Ishikawa (cell line): ENCODE measurements around the gene CFAP46.

ENCODE experiments used
- CEBPB ChIP-seq: IDR thresholded peaks from 2 replicates; pipeline ENCODE4 v1.6.1; 2012
- CREB1 ChIP-seq: IDR thresholded peaks from 2 replicates; pipeline ENCODE4 v1.6.1; 2012; ENCODE audit warnings: low read depth
- EGR1 ChIP-seq: IDR thresholded peaks from 2 replicates; pipeline ENCODE4 v1.6.1; 2012
- MAX ChIP-seq: IDR thresholded peaks from 2 replicates; pipeline ENCODE4 v1.6.1; 2012
- NFIC ChIP-seq: IDR thresholded peaks from 2 replicates; pipeline ENCODE4 v1.6.1; 2012
- RAD21 ChIP-seq: IDR thresholded peaks from 2 replicates; pipeline ENCODE4 v1.6.1; 2012; ENCODE audit warnings: low read depth
- REST ChIP-seq: IDR thresholded peaks from 2 replicates; pipeline ENCODE4 v1.6.1; 2012; ENCODE audit warnings: low read depth, mild to moderate bottlenecking
- TCF12 ChIP-seq: IDR thresholded peaks from 2 replicates; pipeline ENCODE4 v1.6.1; 2012; ENCODE audit warnings: low read depth
- TEAD4 ChIP-seq: IDR thresholded peaks from 2 replicates; pipeline ENCODE4 v1.6.1; 2012
- USF1 ChIP-seq: IDR thresholded peaks from 2 replicates; pipeline ENCODE4 v1.6.1; 2012
- YY1 ChIP-seq: IDR thresholded peaks from 2 replicates; pipeline ENCODE4 v1.6.1; 2012; ENCODE audit warnings: low read depth

GRCh38 chr10:132781556-132781955 lies 160.8 kb downstream of the CFAP46 start:
- TF ChIP-seq MAX (no peak), YY1 (no peak), NFIC (no peak), CREB1 (no peak), RAD21 (no peak), REST (no peak), USF1 (no peak), TEAD4 (no peak), TCF12 (no peak), EGR1 (no peak), CEBPB (no peak)
